HG03097 (cell line): ENCODE data around the gene SLC19A1.

Experiments used
- ATAC-seq: cut with Tn5 transposase; IDR thresholded peaks from one replicate; pipeline ENCODE4 v1.9.1; 2021; ENCODE audit not compliant: unreplicated experiment, low FRiP score

The SLC19A1 gene

GRCh38 chr21:45460011-45460565 is 82.2 kb downstream of the SLC19A1 start:
- ATAC-seq = no peak

- no peak for ATAC-seq
Observed at GRCh38 chr21:45459171-45460010, 82.8 kb downstream of the SLC19A1 start.

DNA sequence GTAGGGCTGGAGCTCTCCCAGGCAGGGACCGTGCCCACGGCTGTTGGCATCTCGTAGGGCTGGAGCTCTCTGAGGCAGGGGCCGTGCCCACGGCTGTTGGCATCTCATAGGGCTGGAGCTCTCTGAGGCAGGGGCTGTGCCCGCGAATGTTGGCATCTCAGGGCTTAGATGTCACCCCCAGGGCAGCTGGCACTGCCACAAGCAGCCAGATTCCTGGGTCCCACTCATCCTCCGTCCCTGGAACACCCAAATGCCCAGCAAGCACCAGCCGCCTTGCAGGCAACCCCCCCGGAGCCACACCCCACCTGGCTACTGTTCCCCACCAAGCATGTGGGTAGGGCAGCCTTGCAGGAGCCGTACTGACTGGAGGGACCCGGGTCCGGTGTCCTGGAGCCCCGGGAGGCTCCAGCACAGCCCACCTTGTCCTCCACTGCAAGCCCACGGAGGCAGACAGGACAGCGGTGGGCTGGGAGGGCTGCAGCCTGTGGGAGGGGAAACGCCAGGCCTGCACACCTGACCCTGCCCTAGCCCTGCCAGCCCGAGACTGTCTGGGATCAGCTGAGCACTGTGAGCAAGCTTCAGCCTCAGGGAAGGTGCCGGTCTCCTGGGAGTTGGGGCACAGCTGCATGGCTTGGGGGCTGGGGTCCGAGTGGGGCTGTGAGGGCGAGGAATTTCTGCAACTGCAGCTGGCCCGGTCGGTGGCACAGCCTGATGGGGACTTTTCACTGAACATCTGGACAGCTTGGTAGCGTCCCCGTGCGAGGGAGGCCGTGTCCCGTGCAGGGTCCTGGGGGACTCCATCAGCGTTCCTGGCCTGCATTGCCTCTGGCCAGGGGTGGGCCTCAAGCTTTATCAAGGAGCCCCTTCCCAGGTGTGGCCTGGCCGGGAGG is 83.7 kb downstream of the SLC19A1 start:
- ATAC-seq = no peak

- no peak for ATAC-seq
Observed at GRCh38 chr21:45457832-45458172, 84.4 kb downstream of the SLC19A1 start.

DNA sequence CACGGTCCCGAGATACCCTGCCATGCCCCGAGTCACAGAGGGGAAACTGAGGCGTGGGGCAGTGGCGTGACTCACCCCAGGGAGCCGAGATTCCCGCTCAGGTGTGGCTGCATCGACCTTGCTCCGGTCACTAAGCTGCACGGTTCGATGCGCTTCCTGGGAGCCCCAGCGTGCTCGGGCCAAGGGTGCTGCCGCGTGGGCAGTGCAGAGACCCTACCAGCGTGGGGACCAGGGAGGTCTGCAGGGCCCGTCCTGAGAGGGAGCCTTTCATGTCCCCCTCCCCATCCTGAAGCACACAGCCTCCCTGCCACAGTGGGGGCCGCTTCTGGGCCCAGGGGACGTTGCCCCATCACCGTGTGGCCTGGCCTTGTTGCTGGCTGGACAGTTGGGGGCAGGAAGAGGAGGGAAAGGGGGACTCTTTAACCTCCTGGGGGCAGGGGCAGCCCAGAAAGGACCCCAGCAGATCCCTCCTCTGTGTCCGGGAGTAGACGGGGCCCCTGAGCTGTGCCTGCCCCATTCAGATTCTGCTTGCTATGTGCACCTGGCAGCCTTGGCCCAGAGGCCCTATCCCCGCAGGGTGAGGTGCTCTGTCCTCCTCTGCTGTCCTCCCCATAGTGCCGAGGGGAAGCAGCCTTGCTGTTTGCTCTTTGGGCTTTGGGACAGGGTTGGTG is 84.9 kb downstream of the SLC19A1 start:
- ATAC-seq = no peak

- ATAC-seq = no peak
Observed at GRCh38 chr21:45456584-45457160, 85.6 kb downstream of the SLC19A1 start.

- ATAC-seq = no peak
Observed at GRCh38 chr21:45455674-45456583, 86.3 kb downstream of the SLC19A1 start.

- ATAC-seq = no peak
Observed at GRCh38 chr21:45454926-45455673, 87.1 kb downstream of the SLC19A1 start.

DNA sequence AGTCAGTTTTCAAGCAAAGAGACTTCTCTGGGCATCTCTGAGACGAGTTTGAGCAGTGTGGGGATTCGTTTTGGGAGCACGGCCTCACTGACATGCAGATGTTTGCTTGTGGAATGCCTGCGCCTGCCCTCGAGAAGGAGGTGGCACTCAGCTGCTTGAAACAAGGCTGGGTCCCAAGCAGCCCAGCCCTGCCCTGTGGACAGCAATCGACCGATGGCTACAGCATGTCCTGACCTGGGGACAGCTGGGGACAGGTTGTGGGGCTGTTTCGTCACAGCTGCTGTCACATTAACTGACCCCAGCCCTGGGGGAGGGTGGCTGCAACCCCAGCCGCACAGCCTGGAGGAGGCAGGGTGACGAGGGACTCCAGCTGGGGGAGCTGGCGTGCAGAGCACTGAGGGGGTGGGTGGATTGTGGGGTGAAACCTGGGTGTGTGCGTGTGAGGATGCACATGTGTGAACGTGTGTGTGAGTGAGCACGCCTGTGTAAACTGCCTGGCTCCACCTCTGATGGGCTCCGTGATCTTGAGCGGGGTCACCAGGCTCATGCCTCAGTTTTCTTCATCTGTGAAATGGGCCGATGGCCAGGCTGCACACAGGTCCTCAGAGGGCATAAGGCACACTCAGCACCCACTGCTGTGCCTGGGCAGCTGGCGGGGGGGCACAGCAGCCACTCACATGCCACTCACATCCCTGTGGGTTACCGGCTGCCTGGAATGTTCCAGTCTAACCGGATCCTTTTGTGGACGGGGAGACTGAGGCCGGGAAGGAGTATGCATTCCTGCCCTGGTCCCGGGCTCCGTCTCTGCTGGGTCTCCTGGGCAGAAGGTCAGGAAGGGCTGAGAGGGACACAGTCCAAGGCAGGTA is 87.9 kb downstream of the SLC19A1 start:
- no peak for ATAC-seq

GRCh38 chr21:45453308-45453950 is 88.8 kb downstream of the SLC19A1 start:
- no peak for ATAC-seq

GRCh38 chr21:45452696-45453307 is 89.4 kb downstream of the SLC19A1 start:
- ATAC-seq = no peak

DNA sequence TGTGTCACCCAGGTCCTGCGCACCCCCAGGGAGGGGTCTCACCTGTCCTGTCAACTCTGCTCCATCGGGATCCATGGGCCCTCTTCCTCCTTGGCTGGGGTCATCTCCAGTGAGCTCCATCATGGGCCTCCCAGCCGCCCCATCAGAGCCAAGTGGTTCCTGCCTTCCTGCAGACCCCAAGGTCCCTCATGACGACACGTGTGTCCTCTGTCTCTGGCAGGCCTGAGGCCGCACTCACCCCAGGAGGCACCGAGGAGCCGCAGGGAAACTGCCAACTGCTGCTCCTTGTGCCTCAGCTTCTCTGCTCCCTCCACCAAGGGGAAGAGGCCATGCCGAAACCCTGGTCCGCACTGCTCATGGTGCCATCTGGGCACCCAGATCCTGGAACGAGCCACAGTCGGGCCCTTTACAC is 90.5 kb downstream of the SLC19A1 start:
- no peak for ATAC-seq

GRCh38 chr21:45451091-45451740 is 91.0 kb downstream of the SLC19A1 start:
- ATAC-seq = no peak

GRCh38 chr21:45450423-45451090 is 91.7 kb downstream of the SLC19A1 start:
- ATAC-seq = no peak

- ATAC-seq = no peak
Observed at GRCh38 chr21:45449658-45450422, 92.4 kb downstream of the SLC19A1 start.
